GM18868 (cell line): Measurements from ENCODE around the gene CCDC93.
A peak's percentile ranks its signal among the peaks of the same experiment; 100 is the strongest.
"Not testable (repeated sequence)": the region's sequence is repeated elsewhere in the genome, so short reads cannot be mapped to it uniquely, and the experiment has no call there.

ENCODE experiments used
- ATAC-seq: cut with Tn5 transposase; IDR thresholded peaks from one replicate; pipeline ENCODE4 v1.9.1; 2021; ENCODE audit warnings: mild to moderate bottlenecking, moderate library complexity; ENCODE audit not compliant: unreplicated experiment

Gene CCDC93

DNA sequence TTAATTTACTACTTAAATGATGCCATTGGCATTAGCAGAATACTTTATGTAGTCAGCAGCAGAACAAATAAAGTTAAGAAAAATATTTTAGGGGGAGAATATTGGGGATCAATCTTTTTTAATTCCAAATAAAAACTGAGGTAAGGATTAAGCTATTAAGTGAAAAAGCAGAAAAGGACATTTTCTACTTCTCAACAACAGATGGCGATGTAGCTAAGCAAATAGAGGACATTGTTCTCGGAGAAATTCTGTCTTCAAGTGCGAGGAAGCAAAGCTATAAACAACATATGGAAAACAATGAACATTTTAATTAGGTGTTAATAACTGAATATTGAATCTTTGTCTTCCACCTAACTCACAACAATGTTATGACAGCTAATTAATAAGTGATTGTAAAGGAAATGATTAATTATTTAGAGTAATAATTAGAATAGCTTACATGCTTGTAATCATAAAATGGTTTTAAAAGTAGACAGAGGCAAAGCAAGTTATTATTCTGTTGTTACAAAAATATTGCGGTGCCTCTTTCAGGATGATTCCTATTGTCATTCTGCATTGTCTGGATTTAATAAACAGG is 32.9 kb upstream of the CCDC93 start:
- peak; percentile 30 for ATAC-seq

DNA sequence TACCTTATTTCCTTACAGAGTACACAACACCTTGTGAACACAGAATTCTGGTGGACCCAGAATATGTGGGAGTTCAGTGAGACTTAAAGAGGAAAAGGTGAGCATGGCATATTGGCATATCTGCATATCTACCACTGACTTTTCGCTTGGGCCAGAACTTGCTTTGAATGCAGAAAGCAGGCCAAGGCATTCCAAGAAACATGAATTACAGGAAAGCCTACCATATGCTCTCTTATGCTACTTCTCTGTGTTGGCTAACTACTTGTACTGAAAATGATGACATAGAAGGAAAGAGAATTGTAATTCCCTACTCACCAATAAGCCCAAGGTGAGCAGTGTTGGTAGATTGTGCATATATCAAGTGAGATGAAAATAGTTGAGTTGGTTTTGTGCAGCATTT is 31.4 kb upstream of the CCDC93 start:
- no peak for ATAC-seq

- ATAC-seq = no peak
These were observed 31.0 kb upstream of the CCDC93 start for GRCh38 chr2:118044854-118045253.

- no peak for ATAC-seq
These were observed 30.3 kb upstream of the CCDC93 start for GRCh38 chr2:118044103-118044716.

DNA sequence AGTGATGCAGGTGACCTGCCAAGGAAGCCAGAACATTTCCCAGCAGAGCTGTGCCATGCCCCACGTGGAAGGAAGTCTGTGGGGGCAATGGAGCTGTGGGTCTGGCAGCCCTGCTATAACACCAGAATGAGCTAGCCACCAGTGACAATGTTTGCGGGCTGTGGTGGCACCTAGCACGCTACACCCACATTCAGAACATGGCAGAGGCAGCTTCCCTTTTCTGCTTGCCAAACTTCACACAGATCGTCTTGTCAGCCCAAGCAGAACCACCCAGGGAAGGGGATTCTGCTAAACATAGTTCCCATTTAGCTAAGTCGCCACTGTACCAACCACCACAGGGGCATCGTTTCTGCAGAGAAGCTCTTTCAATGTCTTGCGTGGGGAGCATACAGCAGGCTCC is 27.0 kb upstream of the CCDC93 start:
- no peak for ATAC-seq

DNA sequence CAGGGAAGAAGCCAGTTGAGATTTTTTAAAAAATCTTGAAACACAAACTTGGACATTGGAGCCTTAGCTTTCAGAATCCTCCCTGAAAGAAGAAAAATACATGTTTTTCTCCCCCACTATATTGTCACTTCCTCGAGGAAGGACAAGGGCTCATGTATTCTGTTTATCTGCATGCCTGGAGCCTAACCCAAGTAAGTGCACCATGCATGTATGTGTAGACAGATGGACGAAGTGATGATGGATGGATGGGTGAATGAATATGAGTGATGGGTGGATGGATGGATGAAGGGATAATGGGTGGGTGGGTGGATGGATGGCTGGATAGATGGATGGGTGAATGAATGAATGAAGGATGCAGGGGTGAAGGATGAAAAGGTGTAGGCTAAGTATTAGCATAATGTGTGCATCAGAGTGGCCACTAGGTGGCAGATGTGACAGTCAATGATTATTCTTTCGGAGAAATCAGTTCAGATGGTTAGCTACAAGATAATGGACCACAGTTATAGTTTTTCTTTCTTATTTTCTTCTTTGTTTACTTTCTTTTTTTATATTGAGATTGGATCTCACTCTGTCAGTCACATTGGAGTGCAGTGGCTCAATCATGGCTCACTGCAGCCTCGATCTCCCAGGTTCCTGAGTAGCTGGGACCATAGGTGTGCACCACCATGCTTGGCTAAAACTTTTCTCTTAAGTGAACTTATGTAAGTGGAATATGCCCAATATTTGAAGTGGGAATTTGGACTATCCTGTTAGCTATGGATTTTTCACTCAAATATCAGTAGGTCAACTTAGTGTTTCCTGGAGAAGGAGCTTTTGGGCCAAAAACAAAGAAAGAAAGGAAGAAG is 18.5 kb upstream of the CCDC93 start:
- peak; percentile 93 for ATAC-seq

DNA sequence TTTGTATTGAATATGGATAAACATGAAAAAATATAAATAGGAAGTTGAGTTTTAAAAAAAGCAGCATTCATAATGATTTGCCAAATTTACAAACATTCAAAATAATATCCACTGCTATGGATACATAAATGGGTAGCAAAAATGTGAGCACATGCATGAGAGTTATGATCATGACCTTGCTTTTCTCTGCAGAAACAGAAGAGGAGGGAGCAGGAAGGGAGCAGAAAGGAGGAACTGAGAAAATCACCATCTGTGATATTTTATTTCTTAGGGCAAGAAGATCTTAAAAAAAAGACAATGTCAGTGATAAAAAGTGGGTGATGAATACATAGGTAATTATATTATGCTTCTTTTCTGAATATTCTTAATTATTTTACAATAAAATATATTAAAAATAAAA is 17.7 kb upstream of the CCDC93 start:
- ATAC-seq = peak; percentile 55

DNA sequence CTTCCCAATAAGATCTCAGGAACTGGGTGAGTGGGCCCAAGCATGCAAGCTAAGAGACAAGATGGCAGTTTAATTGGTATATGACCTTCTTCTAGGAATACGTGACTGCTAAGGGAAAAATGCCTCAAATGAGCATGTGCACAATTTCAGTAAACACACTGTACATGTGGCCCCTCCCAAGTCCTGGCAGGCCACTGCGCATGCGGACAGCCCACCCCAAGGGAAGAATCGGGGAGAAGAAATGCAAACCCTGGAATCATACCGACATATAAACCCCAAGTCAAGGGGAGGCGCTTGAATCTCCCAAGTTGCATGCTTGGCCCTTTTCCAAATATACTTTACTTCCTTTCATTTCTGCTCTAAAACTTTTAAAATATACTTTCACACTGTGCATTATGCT is 15.2 kb upstream of the CCDC93 start:
- no peak for ATAC-seq

DNA sequence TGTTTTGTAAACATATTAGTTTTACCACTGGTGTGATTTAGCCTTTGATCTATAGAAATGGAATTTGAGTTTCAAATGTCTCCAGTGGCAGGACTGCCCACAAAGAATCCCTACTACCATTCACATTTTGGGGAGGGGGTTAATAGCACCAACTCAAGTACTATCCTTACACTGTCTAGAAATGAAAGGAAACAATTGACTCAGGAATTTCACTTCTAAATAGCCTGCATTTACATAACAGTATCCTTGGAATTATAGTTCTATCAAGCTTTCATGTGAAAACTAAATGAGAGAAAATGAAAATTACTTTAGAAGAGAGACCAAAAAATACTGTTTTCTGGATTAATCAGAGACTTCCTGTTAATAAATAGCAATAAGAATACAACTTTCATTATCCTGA is 7.5 kb upstream of the CCDC93 start:
- ATAC-seq = no peak

GRCh38 chr2:118019821-118020220 is 6.0 kb upstream of the CCDC93 start:
- ATAC-seq = no peak

GRCh38 chr2:118016911-118017310 is 3.0 kb upstream of the CCDC93 start:
- no peak for ATAC-seq

DNA sequence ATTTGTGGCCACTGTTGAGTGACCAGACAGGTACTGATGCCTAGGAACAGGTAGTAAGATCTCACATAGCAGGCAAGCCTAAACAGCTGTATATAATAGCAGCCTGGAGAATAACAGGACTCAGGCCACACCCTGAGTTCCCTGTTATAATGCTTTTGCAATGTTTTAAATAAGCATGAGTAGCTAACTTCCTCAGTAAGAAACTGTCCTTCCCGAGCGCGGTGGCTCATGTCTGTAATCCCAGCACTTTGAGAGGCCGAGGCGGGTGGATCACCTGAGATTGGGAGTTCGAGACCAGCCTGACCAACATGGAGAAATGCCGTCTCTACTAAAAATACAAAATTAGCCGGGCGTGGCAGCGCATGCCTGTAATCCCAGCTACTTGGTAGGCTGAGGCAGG is 1.9 kb upstream of the CCDC93 start:
- ATAC-seq = not testable (repeated sequence)

DNA sequence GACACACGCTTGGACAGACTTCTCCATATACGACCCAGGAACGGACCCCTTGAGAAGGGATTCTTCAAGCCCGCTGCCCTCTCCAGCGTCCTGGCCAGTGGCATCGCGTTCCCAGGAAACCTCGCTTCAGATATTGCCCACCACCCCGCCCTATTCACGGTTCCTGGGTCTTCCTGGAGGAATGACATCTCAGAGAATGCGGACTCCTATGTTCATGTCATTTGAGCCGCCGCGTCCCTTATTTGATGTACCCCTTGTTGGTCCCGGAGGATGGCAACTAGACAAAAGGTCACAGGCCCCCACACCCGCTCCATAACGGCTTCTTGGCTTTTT is 588 bp upstream of the CCDC93 start:
- ATAC-seq = no peak

GRCh38 chr2:118013221-118013723 is 598 bp downstream of the CCDC93 start:
- ATAC-seq = peak; percentile 35

DNA sequence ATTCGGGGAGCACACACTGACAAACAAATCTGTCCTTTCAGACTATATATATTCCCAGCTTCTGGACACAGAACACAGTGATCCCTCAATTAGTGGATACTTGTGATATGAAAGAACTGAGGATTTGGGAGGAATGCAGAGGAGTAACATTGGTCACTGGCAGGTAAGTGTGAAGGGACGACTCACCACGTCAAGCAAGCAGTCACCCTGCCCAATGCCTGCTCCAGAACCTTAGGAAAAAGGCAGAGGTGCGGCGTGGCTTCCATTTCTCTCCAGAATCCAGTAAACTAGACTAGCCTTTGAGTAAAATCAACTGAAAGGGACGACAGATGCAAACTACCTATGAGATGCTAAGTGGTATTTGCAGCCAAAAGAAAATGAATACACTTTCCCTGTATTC is 1.1 kb downstream of the CCDC93 start:
- ATAC-seq = no peak

DNA sequence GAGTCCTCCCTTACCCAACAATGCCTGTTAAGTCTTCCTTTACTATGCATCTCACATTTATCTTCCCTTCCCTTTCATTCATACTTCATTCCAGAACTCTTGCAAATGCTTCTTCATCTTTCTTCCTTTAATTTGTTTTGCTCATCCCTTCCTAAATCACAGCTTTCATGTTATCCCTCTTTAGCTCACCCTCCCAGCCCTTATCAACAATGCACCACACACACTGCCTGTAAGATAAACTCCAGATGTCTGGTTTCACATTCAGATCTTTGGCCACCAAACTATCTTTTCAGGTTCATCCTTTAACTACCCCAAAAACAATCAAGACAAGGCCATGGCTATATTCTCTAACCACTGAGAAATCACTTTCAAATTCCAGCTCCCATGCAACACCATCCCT is 3.4 kb downstream of the CCDC93 start:
- ATAC-seq = no peak

DNA sequence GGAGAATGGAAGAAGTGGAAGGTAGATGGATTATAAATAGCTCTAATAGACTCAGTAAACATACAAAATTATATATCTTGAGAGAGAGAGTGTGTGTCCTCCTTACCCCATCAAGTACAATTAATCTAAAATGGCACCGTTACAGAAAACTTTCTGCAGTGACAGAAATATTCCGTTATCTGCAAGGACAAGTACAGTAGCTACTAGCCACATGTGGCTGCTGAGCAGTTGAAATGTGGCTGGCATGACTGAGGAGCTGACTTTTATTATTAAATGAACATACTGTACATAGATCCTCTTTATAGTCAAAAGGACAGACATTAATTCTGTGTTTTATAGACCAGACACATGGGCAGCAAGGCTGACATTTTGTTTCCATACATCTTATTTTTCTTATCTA is 7.0 kb downstream of the CCDC93 start:
- no peak for ATAC-seq

DNA sequence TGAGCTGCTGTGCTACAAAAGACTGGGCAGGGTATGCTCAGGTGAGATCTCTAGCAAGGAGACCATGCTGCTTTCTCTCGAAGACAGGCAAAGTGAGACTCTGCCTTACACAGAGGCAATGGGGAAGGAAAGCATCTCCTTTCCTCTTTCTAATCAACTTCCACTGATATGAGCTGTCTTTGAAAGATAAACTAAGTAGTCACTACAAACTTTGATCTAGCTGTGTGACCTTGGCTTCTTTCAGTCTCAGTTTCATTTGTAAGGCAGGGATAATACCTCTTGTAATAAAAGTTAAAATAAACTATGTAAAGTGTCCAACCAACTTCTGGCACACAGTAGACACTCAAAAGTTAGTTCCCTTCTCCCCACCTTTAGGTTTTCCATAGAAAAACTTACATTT is 7.5 kb downstream of the CCDC93 start:
- no peak for ATAC-seq

DNA sequence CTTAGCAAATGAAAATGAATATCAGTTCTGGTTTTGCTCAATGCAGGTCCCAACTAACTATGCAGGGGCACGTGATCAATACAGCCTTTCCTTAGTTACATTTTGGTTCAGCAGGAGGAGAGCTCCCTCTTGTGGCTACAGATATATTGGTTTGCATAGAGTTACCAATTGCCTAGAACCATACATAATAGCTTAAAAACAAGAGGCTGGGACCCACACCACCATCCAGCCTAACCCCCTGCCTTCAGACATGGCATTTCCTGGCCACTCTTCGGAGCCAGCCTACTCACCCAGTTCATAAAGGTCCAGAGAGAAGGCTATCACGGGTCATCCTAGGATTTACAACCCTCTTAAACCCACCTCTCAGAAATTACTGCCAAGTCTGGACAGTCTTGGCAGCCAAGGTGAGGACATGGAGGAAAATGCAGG is 10.5 kb downstream of the CCDC93 start:
- ATAC-seq = peak; percentile 99

GRCh38 chr2:118000041-118000440 is 13.8 kb downstream of the CCDC93 start:
- no peak for ATAC-seq

DNA sequence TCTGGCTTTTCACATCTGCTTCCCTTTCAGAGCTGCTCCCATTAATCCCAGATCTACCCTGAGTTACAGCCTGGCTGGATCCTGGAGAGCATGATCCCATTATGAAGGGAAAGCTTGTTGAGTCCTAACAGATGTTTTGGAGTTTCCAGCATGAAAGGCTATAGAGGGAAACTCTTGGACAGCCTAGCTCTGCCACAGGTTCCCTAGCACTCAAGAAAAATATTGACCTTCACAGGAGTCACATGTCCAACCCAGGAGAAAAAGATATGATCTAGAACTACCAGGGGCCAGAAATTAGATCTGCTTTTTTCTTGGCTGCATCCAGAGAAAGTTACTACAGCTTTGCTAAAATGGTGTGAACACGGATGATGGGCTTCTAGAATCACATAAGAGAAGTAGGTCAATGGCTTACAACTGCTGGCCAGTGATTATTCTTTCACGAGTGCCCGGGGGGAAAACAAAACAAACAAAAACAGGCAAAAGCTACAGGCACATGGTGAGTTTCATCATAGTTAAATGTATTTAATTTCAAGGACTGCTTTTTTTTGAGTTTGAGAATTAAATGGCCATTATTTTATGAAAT is 15.9 kb downstream of the CCDC93 start:
- ATAC-seq = no peak

- ATAC-seq = no peak
These were observed 17.3 kb downstream of the CCDC93 start for GRCh38 chr2:117996525-117996924.
